Endothelial cell (in vitro differentiated cells): Measurements from ENCODE around the gene MXD4. TPM values are rescaled to one million over a fixed set of nuclear protein-coding genes. Genes with fewer than 3 reads are reported as not detected.

Experiments
- DNase-seq: peaks from one replicate; pipeline ENCODE4 v3.0.0; 2021; ENCODE audit warnings: low spot score
- H3K27ac Mint-ChIP-seq: one replicate; pipeline ENCODE4 v1.8.0; 2021; ENCODE audit warnings: mixed read lengths, inconsistent platforms; ENCODE audit not compliant: unreplicated experiment
- H3K27me3 Mint-ChIP-seq: one replicate; pipeline ENCODE4 v1.8.0; 2021; ENCODE audit warnings: mild to moderate bottlenecking, moderate library complexity, mixed read lengths, inconsistent platforms; ENCODE audit not compliant: unreplicated experiment
- H3K36me3 Mint-ChIP-seq: one replicate; pipeline ENCODE4 v1.8.0; 2021; ENCODE audit warnings: mild to moderate bottlenecking, low read depth, mixed read lengths, inconsistent platforms; ENCODE audit not compliant: unreplicated experiment
- H3K4me1 Mint-ChIP-seq: one replicate; pipeline ENCODE4 v1.8.0; 2021; ENCODE audit warnings: mild to moderate bottlenecking, mixed read lengths, inconsistent platforms; ENCODE audit not compliant: unreplicated experiment
- H3K4me3 Mint-ChIP-seq: one replicate; pipeline ENCODE4 v1.8.0; 2021; ENCODE audit warnings: mild to moderate bottlenecking, mixed read lengths, inconsistent platforms; ENCODE audit not compliant: unreplicated experiment
- H3K9me3 Mint-ChIP-seq: one replicate; pipeline ENCODE4 v1.8.0; 2021; ENCODE audit warnings: mixed read lengths, inconsistent platforms; ENCODE audit not compliant: unreplicated experiment
- total RNA-seq: library from RNA; stranded (reverse); fragmentation: NEBNext Ultra II Directional; extraction: Animal tissue kit (Norgen Biotek cat#: 25700); gene quantifications from one replicate; pipeline ENCODE4 v1.2.1, GENCODE V29; 2021; ENCODE audit not compliant: unreplicated experiment
- TF ChIP-seq, protein P1 (sequence below): fragments of 200-600 bp; sonication (generic); IDR thresholded peaks from one replicate; pipeline ENCODE4 v1.5.0; 2021; ENCODE audit warnings: antibody characterized with exemption; ENCODE audit not compliant: unreplicated experiment

MXD4 gene
- total RNA-seq, 1 donor from 2014 or later = 93.5 TPM

DNA sequence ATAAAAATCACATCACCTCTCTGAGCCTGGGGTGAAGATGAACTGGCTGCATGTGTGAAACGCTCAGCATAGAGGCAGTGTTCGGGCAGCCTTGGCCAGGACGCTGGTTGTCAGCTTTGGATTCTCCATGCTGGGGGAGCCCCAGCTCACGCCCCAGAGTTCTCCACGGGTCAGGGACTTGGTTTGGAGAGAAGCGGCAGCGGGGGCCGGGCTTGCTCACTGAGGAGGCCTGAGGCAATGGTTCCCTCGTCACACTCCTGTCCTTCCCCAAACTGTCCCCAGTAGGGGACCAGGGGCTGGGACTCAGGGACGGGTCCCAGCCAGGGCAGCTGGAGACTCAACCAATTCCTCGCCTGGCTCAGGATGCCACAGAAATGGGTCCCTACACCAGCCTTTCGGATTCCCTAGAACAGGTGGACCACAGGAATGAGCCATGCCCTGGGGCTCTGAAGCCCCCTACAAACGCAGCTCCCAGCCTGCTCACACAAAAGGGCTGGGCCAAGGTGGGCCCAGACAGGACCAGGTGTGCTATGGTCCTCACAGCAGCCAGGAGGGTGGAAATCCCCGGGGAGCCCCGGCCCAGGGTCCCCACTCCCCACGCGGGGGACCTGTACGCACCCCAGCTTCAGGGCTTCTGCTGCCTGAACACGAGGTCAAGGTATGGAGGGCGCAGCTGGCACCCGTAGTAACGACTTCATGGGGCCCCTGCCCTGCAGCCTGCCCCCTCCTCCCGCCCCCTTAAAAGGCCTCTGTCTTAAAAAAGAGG, 1.4 kb downstream of the MXD4 start:
- DNase-seq = no peak
- Mint-ChIP-seq H3K9me3 (no peaks in the 10 kb centered on the region), H3K4me1 (peaks cover 5% of the 10 kb centered on the region), H3K27ac (no peak overlapping the region), H3K4me3 (peak overlapping the region; percentile 74), H3K27me3 (peaks cover 7% of the 10 kb centered on the region), H3K36me3 (peaks cover 7% of the 10 kb centered on the region)
- TF ChIP-seq, protein P1, sequence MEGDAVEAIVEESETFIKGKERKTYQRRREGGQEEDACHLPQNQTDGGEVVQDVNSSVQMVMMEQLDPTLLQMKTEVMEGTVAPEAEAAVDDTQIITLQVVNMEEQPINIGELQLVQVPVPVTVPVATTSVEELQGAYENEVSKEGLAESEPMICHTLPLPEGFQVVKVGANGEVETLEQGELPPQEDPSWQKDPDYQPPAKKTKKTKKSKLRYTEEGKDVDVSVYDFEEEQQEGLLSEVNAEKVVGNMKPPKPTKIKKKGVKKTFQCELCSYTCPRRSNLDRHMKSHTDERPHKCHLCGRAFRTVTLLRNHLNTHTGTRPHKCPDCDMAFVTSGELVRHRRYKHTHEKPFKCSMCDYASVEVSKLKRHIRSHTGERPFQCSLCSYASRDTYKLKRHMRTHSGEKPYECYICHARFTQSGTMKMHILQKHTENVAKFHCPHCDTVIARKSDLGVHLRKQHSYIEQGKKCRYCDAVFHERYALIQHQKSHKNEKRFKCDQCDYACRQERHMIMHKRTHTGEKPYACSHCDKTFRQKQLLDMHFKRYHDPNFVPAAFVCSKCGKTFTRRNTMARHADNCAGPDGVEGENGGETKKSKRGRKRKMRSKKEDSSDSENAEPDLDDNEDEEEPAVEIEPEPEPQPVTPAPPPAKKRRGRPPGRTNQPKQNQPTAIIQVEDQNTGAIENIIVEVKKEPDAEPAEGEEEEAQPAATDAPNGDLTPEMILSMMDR = no peak

DNA sequence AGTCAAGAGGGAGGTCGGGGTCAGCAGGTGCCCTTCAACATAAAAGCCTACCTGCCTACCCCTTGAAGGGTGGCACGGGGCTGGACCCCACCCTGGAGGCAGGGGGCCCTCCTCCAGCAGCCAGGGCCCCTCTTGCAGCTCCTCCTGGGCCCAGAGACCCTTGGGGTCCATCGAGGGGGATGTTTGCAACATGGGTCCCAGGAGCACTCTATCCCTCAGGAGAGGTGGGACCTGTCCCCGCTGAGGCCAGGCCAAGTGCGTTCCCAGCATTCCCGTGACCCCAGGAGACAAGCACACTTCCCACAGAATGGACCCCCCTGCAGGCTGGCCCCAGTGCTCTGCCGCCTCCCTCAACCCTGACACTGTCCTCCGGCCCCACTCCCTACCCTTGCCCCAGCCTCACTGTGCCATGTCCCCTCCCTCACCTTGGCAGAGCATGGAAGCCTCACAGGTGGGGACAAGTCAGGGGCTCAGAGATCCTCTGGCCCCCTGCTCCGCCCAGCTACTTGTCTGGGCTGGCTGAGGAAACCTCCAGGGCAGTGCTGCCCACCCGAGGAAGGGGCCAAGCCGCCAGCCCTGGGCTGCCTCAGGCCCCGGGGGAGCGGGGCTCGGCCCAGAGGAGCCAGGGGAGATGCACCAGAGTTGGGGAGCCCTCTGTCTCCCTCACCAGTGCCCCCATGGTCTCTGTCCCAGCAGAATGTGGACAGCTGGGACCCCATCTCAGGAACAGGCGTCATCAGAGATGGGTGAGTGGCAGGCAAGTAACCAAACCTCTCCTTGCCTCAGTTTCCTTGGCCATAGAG, 2.2 kb downstream of the MXD4 start:
- peak overlapping the region; percentile 74 for H3K4me3 Mint-ChIP-seq
- peaks cover 10% of the 10 kb centered on the region for H3K36me3 Mint-ChIP-seq
- no peak overlapping the region for H3K27ac Mint-ChIP-seq
- no peak for DNase-seq
- no peaks in the 10 kb centered on the region for H3K9me3 Mint-ChIP-seq
- peaks cover 10% of the 10 kb centered on the region for H3K27me3 Mint-ChIP-seq
- H3K4me1 Mint-ChIP-seq = peaks cover 5% of the 10 kb centered on the region
- TF ChIP-seq, protein P1 = no peak

DNA sequence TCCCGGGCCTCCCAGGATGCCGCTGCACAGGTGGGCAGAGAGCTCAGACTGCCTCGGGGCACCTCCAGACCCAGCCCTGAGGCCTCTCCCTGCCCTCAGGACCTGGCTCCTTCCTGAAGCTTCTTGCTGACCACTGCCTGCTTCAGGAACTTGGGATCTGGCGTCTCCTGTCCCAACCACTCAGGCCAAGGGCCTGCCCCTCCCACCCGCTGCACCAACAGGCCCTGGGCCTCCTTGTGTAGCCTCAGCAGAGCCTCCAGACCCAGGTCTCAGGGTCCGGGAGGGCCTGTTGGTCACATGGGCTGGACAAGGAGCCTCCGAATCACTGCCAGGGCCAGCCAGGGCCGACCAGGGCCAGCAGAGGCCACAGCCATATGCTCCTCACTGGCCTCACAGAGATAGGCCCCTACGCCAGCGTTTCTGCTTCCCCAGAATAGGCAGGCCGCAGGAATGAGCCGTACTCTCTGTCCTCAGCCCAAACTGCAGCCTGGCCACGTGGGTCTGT, 2.8 kb downstream of the MXD4 start:
- H3K4me3 Mint-ChIP-seq = no peak overlapping the region
- H3K4me1 Mint-ChIP-seq = peaks cover 10% of the 10 kb centered on the region
- H3K36me3 Mint-ChIP-seq = peaks cover 16% of the 10 kb centered on the region
- H3K27ac Mint-ChIP-seq = no peak overlapping the region
- H3K9me3 Mint-ChIP-seq = no peaks in the 10 kb centered on the region
- TF ChIP-seq, protein P1 = no peak
- DNase-seq = no peak
- H3K27me3 Mint-ChIP-seq = peaks cover 16% of the 10 kb centered on the region

DNA sequence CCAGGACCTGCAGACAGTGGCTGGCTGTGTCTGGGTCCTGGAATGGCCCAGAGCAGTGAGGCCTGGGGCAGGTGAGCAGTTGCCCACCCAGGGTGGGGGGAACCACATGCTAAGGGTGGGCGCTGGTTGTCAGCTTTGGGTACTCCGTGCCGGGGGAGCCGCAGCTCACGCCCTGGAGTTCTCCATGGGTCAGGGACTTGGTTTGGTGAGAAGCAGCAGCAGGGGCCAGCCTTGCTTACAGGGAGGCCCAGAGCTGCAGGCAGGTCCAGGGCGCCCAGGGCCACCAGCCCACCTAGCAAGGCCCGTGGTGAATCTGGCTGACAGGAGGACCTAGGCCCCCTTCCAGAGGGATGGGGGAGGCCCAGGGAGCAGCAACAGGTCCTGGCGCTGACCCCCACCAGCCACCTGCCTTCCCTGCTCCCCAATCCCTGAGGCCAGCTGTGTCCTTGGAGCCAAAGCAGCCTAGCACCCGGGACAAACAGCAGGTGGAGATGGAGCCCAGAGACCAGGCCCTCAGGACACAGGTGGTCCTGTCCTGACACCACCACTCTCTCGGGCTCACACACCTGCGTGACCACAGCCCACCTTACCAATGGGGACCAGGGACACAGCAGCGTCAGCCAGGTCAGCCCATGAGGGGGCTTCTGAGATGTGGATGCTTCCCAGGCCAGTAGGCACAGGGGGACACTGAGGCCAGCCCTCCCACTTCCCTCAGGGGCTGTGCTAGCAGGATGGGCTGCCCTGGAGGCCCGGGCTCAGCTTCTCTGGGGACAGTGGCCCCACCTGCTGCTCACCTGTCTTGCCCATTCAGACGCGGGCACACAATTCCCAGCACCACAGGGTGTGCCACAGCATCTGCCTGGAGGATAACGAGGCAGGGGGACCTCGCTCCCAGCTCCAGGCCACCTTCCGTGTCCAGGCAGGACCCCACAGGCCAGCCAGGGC, 3.5 kb downstream of the MXD4 start:
- Mint-ChIP-seq H3K9me3 (no peaks in the 10 kb centered on the region), H3K36me3 (peaks cover 20% of the 10 kb centered on the region), H3K27me3 (peaks cover 13% of the 10 kb centered on the region), H3K27ac (no peak overlapping the region), H3K4me3 (no peak overlapping the region), H3K4me1 (peaks cover 12% of the 10 kb centered on the region)
- TF ChIP-seq, protein P1 = no peak
- DNase-seq = peak; percentile 2
